Non-pigmented ciliary epithelial cell (primary cell): ENCODE results near the gene C2CD5.

Experiments used
- DNase-seq: peaks from one replicate; pipeline ENCODE4 v3.0.0-alpha.2; 2010; ENCODE audit warnings: low read depth

Gene C2CD5

DNA sequence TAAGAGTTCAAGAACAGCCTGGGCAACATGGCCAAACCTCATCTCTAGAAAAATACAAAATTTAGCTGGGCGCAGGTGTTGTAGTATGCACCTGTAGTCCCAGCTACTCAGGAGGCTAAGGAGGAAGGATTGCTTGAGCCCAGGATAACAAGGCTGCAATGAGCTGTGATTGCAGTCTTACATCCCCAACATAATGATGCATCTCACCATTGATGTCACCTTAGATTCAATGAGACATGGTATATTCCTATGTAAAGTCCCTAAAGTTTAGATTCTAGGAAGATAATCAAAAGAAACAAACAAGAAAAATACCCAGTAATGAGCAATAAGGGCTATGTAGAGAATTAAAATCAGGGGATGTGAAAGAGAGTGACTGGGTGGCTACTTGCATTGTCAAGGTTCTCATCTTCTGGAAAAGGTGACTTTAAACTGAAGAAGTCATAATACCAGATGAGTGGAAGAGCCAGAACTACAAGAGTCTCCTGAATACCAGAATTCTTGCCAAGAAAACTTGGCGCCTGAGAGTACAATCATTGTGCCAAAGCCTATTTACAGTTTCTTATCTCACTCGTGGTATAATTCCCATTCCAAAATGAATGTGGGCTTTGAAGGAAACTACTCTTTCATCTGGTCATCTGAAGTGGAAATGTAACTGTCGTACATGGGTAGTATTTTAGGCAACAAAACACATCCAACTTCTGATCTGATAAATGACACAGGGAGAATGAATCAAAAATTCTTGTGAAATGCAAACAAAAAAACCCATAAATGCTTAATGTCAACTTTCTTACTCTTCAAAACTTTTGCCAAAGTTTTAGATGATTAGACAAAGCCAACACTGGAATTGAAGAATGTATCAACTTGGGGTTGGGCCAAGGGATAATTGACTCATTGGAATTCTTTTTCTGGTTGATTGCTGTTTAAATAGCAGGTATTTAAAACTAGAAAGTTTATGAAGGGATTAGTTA, 128.7 kb downstream of the C2CD5 start:
- peak; percentile 0 for DNase-seq

DNA sequence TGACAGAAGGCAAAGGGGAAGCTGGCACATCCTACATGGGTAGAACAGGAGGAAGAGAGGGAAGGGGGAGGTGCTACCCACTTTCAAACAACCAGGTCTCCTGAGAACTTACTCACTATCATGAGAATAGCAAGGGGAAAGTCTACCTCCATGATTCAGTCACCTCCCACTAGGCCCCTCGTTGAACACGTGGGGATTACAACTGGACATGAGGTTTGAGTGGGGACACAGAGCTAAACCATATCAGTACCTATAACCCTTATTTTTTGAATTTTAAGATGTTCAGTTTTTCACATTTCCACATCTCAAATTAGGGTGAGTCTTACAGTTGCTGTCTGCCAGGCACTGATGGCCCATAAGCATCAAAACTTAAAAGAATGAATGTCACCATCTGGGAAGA, 129.6 kb downstream of the C2CD5 start:
- no peak for DNase-seq

DNA sequence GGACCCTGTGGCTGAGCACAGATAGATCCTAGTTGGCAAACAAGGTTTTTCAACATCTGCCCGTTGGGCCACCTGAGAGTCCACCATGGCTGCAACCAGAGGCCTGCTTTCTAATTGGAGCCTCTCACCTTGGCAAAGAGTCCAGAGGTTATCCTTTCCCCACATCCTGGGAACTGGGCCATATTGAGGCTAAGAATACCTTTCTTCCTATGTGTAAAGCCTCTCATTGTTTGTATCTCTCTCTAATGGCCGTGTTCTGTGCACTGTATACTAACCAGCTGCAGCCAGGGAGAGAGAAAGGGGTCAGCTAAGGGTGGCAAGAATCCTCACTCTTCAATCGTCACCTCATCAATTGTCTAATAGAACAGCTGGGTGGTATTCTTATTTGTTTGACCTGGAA, 130.8 kb downstream of the C2CD5 start:
- no peak for DNase-seq

DNA sequence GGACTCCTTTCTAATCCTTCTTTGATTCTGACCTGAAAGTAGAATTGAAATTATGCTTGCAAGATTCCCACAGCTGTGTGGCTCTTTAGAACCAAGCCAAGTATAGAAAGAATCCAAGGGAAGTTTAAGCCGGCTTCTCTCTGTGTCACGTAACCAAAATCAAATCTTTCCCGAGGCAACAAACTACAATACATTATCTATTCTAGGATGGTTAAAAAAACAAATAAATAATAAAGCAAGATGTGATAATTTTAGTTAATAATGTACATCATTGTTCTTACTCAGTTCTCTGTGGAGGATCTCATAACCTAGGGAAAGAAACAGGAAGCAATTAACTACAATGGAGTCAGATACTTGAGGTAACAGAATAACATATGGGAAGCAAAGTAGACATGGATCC, 131.8 kb downstream of the C2CD5 start:
- DNase-seq = no peak

DNA sequence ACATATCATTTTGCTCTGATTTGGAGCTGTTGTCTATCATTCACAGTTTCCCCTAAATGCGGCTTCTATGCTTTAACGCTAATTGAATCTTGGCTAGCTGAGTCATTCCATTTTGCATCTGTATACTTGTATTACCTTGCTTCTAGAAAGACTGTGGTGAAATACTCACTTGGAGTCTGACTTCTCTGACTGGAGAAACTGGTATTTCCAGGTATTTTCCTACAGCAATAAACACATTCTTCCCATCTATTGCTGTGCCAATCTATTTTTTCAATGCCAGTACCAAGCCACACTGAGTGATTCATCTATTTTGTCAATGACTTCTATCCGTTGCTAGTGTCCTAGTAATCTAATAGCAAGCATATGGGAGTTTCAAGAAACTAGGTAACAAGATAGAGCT, 133.9 kb downstream of the C2CD5 start:
- no peak for DNase-seq

DNA sequence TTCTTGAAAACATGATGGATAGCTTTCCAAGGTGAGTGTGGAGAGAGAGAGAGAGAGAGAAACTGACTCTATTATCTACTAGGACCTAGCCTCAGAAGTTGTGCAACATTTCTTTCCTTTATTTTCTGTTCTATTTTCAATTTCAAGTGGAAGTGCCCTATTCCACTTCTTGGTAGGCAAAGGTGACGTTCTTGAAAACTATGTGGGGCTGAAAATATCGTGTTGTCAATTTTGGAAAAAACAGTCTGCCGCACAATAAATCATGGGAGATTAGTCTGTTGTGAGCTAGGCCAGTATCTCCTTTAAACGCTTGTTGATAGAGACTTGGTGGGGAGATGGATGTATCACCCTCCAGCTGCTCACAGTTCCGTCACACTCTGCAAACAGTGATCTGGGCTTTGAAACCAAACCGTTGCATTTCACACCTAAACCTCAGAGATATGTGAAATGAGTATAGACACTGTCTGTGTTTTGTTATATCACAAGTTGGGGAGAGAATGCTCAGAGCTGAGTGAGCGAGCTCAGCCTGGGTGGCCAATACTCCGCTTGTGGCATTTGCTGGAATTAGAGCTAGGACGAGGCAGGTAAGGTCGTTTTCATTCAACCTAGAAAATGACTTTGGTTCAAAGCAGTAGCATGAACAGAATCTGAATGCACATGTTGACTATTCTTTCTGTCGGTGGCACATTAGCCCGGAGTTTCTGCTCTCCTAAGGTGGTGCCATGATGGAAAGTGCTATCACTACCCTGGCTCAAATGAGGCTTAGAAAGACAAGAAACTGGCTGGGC, 134.8 kb downstream of the C2CD5 start:
- no peak for DNase-seq

DNA sequence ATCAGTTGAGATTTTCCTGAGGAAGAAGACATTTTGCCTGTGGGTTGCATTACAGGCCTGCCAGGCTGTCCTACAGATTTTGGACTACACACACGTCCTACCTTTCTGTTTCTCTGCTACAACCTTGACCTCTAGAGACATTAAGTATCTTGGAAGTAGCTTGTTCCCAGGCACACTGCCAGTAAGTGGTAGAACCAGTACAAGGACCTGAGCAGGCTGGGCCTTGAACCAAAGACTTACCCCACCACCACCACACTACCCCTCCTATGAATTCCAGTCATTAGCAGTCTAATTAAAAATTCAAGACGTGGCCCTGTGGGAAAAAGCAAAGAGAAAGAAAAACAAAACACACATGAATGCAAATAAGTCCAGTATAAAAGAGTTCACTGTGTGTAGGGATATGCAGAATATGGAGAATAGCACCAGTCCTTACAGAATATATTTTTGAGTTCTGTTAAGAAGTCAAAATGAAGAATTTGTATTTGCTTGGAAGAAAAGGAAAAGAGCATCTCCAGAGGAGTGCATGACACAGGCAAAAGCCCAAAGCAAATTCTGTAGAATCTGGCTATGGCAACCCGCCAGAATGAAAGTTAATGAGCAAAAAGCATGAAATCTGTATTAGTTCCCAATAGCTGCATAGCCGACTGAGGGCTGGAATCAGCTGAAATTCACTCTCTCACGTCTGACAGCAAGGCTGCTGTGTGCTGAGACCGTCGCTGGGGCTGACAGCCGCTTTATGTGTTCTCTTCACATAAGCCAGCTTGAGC, 135.5 kb downstream of the C2CD5 start:
- no peak for DNase-seq

DNA sequence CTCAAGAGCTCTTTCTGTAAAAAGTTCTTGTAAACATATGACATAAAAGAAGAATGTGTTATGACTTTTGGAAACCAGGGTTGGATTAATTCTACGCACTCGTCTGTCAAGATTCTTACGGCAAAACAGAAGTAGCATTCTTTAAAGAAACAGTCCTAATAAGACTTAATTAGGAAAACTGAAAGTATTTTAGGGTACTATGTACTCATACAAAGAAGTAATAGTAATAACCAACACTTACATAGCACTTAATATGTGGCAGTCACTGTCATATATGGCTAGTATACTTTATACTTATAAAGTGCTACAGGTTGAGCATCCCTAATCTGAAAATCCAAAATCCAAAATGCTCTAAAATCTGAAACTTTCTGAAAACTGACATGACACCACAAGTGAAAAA, 136.9 kb downstream of the C2CD5 start:
- no peak for DNase-seq

DNA sequence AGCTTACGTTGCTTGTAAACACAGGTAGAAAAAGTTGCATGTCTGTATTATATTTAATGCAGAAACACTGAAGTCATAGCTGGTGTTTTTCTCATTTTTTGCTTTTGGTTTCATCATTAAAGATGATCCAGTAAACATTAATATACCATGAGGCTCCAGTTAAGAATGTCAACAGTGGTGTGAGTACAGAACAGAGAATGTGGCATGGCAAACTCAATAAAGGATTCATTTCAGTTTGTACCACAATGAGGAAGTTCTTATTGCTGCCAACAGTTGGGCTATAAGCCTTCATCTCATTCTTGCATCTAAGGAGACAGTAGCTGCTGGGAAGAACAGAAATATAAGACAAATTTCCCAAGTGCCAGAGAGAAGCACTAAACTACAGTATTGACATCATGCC, 137.7 kb downstream of the C2CD5 start:
- DNase-seq = no peak

DNA sequence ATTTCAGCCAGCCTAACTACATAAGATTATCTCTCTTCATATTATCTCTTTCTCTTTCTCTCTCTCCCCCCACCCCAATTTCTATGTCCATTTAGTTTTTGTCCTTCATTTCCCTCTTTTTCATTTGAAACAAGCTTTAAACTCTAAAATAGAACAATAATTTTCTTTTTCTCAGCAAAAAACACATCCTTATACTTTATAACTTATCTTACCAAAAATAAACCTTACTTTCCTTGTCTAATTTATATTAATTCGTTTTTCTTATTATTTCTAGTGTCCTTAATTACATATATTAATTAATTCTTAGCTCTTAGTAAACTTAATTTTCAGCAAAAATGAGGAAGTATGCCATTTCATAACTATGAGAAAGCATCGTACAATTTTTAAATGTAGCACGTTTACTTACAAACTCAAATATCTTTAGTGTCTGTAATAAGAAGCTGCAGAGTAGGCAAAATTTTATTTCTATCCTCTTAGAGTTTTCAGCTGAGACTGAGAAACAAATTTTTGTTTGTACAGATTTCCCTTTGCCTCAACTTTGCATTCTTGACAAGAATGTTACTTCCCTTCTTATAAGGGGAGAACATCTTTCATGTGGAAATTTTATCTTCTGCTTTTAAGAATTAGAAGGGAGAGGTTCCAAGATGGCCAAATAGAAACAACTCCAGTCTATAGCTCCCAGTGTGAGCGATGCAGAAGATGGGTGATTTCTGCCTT, 144.7 kb downstream of the C2CD5 start:
- no peak for DNase-seq
